ENCODE measurements around the gene C10orf143.

The C10orf143 gene

GRCh38 chr10:130040351-130040750 is 70.3 kb downstream of the C10orf143 start:
- H3K27ac ChIP-seq (ENCODE audit: extremely low read depth, low read depth, low read length): no peak overlapping the region
- no peaks in the 10 kb centered on the region for H3K36me3 ChIP-seq (ENCODE audit: control insufficient read depth in 2 of 2, insufficient read depth in 1 of 2, low read length in 2 of 2)
- ChIA-PET CTCF (interaction anchor here (1.2 kb wide), 1 partner anchor 69 kb away, joined by 3 read pairs; no protein-coding TSS in a partner anchor), POLR2A (no interaction called here)
- no peaks in the 10 kb centered on the region for H3K9me3 ChIP-seq (ENCODE audit: control insufficient read depth, insufficient read depth, low read depth, low read length)
- no peak overlapping the region for H3K4me3 ChIP-seq (ENCODE audit: low read depth, low read length)
- TF ChIP-seq ZBTB48 (tag by site-specific recombination; IDR thresholded peaks at IDR 0.05) (no peak), ZNF544 (tag by site-specific recombination; IDR thresholded peaks at IDR 0.05) (no peak), ZNF133 (tag by site-specific recombination; IDR thresholded peaks at IDR 0.05) (no peak), ZNF629 (tag by site-specific recombination; IDR thresholded peaks at IDR 0.05) (no peak), ZNF404 (tag by site-specific recombination; IDR thresholded peaks at IDR 0.05) (no peak), ZNF174 (tag by site-specific recombination; IDR thresholded peaks at IDR 0.05) (no peak), ZNF701 (tag by site-specific recombination; IDR thresholded peaks at IDR 0.05) (no peak), ZNF23 (tag by site-specific recombination; IDR thresholded peaks at IDR 0.05; ENCODE audit: borderline replicate concordance) (no peak)
- TF ChIP-seq, protein P1, sequence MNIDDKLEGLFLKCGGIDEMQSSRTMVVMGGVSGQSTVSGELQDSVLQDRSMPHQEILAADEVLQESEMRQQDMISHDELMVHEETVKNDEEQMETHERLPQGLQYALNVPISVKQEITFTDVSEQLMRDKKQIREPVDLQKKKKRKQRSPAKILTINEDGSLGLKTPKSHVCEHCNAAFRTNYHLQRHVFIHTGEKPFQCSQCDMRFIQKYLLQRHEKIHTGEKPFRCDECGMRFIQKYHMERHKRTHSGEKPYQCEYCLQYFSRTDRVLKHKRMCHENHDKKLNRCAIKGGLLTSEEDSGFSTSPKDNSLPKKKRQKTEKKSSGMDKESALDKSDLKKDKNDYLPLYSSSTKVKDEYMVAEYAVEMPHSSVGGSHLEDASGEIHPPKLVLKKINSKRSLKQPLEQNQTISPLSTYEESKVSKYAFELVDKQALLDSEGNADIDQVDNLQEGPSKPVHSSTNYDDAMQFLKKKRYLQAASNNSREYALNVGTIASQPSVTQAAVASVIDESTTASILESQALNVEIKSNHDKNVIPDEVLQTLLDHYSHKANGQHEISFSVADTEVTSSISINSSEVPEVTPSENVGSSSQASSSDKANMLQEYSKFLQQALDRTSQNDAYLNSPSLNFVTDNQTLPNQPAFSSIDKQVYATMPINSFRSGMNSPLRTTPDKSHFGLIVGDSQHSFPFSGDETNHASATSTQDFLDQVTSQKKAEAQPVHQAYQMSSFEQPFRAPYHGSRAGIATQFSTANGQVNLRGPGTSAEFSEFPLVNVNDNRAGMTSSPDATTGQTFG (tag by site-specific recombination; IDR thresholded peaks at IDR 0.05; ENCODE audit: borderline replicate concordance): no peak
- TF ChIP-seq, protein P2, sequence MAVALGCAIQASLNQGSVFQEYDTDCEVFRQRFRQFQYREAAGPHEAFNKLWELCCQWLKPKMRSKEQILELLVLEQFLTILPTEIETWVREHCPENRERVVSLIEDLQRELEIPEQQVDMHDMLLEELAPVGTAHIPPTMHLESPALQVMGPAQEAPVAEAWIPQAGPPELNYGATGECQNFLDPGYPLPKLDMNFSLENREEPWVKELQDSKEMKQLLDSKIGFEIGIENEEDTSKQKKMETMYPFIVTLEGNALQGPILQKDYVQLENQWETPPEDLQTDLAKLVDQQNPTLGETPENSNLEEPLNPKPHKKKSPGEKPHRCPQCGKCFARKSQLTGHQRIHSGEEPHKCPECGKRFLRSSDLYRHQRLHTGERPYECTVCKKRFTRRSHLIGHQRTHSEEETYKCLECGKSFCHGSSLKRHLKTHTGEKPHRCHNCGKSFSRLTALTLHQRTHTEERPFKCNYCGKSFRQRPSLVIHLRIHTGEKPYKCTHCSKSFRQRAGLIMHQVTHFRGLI (tag by site-specific recombination; IDR thresholded peaks at IDR 0.05): no peak
- H3K4me1 ChIP-seq (ENCODE audit: control insufficient read depth, insufficient read depth, low read length): no peaks in the 10 kb centered on the region

DNA sequence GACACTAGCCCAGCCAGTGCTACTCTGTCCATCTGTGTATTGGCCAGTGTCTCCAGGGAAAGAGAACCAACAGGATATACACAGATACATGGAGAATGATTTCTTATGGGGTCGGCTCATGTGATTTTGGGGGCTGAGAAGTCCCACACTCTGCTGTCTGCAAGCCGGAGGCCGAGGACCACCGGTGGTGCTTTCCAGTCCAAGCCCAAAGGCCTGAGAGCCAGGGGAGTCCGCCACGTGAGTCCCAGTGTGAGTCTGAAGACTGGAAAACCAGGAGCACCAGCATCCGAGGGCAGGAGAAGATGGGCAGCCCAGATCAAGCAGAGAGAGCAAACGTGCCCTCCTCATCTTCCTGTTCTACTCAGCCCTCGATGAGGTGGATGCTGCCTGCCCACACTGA is 71.5 kb downstream of the C10orf143 start:
- TF ChIP-seq PRDM6 (tag by site-specific recombination; IDR thresholded peaks at IDR 0.05) (no peak), ZSCAN30 (tag by site-specific recombination; IDR thresholded peaks at IDR 0.05) (no peak), ZNF621 (tag by site-specific recombination; IDR thresholded peaks at IDR 0.05) (no peak), ZFP3 (tag by site-specific recombination; IDR thresholded peaks at IDR 0.05; ENCODE audit: low read depth) (no peak), ATF2 (tag by site-specific recombination; IDR thresholded peaks at IDR 0.05; ENCODE audit: low read depth) (no peak), IKZF3 (tag by site-specific recombination; IDR thresholded peaks at IDR 0.05) (no peak), ZNF423 (tag by site-specific recombination; IDR thresholded peaks at IDR 0.05) (no peak), PRDM1 (tag by site-specific recombination; IDR thresholded peaks at IDR 0.05) (no peak), ZBTB21 (tag by site-specific recombination; IDR thresholded peaks at IDR 0.05) (no peak), ZNF133 (tag by site-specific recombination; IDR thresholded peaks at IDR 0.05) (no peak), ZNF221 (tag by site-specific recombination; IDR thresholded peaks at IDR 0.05; ENCODE audit: borderline replicate concordance) (no peak), ZNF138 (tag by site-specific recombination; IDR thresholded peaks at IDR 0.05; ENCODE audit: borderline replicate concordance) (no peak), ZNF239 (tag by site-specific recombination; IDR thresholded peaks at IDR 0.05) (no peak), KLF7 (tag by site-specific recombination; IDR thresholded peaks at IDR 0.05; ENCODE audit: borderline replicate concordance) (no peak)
- TF ChIP-seq, protein P3, sequence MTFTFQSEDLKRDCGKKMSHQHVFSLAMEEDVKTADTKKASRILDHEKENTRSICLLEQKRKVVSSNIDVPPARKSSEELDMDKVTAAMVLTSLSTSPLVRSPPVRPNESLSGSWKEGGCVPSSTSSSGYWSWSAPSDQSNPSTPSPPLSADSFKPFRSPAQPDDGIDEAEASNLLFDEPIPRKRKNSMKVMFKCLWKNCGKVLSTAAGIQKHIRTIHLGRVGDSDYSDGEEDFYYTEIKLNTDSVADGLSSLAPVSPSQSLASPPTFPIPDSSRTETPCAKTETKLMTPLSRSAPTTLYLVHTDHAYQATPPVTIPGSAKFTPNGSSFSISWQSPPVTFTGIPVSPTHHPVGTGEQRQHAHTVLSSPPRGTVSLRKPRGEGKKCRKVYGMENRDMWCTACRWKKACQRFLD (tag by site-specific recombination; IDR thresholded peaks at IDR 0.05): no peak
- Histone ChIP-seq H3K36me3 (ENCODE audit: control insufficient read depth in 2 of 2, insufficient read depth in 1 of 2, low read length in 2 of 2) (no peaks in the 10 kb centered on the region), H3K4me3 (ENCODE audit: low read depth, low read length) (no peak overlapping the region), H3K4me1 (ENCODE audit: control insufficient read depth, insufficient read depth, low read length) (no peaks in the 10 kb centered on the region), H3K9me3 (ENCODE audit: control insufficient read depth, insufficient read depth, low read depth, low read length) (no peaks in the 10 kb centered on the region), H3K27ac (ENCODE audit: extremely low read depth, low read depth, low read length) (no peak overlapping the region)
- ChIA-PET POLR2A (no interaction called here), CTCF (no interaction called here)

Measured in HEK293 (cell line).